Hypothalamus (tissue), 51 donors: ENCODE results near the gene NDUFB10.
A peak's percentile ranks its signal among the peaks of the same experiment; 100 is the strongest.
"Not testable (repeated sequence)": the region's sequence is repeated elsewhere in the genome, so short reads cannot be mapped to it uniquely, and the experiment has no call there.

Source experiments
- DNase-seq, 51 donors: peaks; one replicate each; lab custom pipeline; 2025; lab: John Stamatoyannopoulos, UW

The NDUFB10 gene

DNA sequence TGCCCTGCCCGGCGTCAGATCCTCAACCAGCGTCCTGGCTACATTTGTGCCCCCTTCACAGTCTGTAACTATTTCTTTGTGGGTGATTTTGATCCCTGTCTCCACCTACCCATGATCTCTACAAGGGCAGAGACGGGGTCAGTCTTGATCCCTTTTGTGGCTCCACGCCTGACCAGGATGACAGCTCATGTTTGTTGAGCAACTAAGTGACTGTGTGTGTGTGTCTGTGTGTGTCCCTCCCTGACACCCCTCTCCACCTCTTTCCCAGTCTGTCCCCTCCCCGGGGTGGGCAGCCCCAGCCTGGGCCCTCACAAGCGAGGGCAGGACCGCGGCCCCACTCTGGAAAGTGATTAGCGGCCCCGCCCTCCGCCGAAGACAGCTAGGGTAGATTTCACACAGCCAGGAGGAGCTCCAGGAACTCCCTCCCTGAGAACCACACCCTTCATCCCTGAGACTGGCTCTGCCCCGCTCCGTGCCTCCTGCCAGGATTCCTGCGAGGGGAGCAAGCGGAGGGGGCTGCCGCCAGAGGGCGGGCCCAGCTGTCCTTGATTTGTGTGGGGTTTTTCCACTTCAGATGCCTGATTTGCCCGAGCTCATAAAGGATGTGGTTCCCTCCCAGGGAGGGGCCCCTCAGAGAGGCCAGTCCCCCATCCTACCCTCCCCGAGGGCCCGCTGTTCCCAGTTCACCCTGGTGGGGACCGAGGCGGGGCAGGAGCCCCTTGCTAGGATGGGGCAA lies 35.9 kb upstream of the NDUFB10 start:
- no peak for DNase-seq

DNA sequence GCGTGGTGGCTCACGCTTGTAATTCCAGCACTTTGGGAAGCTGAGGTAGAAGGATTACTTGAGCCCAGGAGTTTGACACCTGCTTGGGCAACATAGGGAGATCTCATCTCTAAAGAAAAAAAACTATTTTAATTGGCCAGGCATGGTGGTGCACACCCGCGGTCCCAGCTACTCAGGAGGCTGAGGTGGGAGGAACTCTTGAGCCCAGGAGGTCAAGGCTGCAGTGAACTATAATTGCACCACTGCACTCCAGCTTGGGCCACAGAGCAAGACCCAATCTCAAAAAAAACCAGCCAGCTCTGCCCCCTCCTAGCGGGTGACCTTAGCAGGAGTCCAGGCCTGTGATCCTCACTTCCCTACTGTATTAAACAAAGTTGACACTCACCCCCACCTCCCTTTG lies 35.2 kb upstream of the NDUFB10 start:
- no peak for DNase-seq

DNA sequence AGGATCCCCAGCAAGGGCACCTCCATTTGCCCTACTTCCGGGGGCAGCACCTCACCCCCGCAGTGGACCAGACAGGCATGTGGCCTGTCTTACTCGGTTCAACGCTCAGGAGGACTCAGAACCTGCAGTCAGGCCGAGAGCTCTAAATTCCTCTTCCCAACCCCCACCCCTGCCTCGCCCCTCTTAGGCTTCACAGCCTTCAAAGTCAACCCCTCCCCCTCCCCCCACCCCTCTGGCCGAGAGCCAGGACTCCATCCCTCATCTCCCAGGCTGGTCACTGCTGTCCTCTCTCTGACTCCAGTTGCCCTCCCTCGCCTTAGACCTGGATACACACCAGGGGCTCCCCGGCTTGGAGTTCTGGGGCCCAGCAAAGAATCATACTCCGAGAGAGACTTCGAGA lies 33.1 kb upstream of the NDUFB10 start:
- no peak for DNase-seq

DNA sequence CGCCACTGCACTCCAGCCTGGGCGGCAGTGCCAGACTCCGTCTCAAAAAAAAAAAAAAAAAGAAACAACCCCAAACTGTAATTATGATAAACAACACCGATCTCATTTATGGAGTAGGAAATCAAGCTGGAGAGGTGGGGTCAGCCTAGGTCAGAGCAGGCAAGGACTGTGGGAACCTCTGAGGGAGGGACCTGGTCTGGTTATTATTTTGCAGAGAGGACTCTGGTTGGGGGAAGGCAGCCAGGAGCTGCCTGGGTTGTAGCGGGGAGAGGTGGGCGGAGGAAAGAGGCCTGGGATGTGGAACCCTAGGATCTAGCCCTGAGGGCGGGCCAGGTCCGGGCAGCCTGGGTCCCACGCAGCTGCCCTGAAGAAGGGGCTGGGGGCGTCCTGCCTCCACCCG lies 30.2 kb upstream of the NDUFB10 start:
- peak in 3 of 51 donors; percentile 20 to 43 (median 23) for DNase-seq

DNA sequence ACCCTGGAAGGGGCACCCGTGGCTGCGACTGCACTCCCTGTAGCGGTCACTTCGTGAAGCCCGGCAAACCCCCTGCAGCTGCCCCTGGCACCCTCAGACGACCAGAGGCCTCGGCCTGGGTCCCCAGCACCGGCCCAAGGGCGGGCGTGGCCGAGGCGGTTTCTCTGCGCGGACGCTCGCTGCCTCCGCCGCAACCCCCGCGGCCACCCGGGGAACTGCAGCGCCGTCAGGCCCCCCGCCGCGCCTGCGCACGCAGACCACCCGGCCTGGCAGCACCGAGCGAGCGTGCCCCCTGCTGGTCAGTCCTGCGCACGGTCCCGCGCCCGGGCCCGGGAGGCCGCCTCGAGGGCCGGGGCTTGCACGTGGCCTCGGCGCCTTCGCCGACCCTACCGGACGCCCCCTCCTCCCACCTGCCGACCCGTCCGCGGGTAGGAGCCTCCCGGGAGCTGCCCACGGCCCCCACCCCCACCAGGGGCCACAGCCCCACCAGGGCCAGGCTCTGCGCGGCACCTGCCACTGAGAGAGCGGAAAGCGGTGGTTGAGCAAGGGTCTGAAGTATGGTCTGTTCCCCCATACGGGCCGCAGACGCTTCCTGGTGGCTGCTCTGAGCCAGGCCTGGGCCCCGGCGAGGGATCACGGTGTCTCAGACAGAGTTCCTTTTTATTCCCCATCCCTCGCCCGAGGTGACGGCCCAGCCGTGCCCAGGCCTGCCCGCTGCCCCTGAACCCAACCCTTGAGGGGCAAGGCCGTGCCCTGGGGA lies 29.6 kb upstream of the NDUFB10 start:
- DNase-seq = peak; percentile 13 to 94 (median 77)

DNA sequence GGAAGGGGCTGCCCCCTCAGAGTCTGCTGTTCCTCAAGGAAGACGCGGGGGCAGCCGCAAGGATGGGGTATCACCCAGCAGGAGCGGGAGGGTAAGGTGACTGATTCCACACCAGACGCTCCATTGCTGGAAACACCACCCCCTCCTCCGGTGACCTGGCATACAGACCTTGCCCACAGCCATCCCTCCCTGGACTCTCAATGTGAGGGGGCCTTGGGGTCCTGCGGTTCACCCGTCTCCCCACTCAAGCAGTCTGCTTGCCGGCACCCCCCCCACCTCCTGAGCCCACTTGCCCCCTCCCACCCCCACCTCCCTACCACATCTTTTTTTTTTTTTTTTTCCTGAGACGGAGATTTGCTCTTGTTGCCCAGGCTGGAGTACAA lies 29.0 kb upstream of the NDUFB10 start:
- no peak for DNase-seq

DNA sequence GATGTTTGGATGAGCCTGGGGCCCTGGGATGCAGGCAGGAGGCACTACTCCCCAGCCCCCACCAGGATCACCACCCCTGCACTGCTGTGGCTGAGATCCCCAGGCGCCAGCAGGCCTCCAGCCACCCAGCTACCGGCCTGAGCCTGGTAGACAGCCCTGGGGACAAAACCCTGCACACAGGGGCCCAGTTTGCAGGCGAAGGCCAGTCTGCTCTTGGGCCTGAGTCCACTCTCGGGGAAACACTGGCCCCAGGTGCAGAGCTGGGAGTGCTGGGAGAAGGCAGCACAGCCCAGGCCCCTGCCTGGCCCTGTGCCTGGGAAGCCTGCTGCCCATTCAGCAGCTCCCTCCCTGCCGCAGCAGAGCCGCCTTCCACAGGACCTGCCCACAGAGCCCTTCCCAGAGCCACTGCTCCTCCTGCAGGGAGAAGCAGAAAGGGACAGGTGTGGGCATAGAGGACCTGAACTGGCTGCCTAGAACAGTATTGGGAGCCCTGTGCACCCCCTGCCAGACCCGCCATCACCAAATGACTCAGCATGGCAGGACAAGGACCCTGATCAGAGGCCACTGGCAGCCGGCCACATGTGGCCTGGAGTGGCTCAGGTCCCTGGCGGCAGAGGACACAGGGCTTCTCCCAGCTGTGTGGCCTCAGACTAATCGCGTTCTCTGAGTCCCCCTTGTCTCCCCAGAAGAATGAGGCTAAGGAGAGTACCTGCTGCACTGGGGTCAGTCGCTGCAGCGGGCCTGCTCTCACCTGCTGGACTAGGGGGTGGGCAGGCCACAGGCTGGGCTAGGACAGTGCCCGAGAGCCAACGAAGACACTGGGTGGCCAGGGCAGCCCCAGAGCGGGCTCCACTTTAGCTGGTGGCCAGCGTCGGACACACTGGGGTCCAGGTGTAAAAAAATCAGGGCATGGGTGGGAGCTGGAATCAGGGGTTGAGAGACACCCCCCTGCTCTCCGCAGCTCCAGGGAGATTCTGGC lies 27.0 kb upstream of the NDUFB10 start:
- peak in 1 of 51 donors; percentile 4 for DNase-seq

DNA sequence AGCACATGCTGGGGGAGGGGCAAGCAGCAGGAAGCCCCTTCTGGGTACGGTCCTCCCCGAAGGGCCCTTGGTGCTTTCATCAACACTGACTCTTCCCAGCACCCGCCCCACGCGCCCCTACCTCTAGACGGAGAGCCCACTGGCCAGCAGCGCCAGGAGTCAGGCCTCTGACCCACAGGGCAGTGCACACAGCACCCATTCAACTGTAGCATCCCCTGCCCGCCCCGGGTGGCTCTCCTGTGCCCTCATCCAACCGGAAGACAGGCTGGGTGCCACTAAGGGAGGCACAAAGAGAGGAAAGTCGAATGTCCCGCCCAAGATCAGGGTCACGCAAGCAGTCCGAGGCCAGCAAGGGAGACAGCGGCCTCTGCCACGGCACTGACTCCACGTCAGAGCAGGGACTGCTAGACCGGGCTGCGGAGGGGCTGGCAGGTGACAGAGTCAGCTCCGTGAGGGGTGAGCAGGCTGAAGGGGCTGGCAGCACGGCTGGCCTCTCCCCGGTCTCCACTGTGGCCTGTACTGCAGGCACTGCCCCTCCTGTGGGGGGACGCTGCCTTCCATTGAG lies 26.2 kb upstream of the NDUFB10 start:
- DNase-seq = no peak

DNA sequence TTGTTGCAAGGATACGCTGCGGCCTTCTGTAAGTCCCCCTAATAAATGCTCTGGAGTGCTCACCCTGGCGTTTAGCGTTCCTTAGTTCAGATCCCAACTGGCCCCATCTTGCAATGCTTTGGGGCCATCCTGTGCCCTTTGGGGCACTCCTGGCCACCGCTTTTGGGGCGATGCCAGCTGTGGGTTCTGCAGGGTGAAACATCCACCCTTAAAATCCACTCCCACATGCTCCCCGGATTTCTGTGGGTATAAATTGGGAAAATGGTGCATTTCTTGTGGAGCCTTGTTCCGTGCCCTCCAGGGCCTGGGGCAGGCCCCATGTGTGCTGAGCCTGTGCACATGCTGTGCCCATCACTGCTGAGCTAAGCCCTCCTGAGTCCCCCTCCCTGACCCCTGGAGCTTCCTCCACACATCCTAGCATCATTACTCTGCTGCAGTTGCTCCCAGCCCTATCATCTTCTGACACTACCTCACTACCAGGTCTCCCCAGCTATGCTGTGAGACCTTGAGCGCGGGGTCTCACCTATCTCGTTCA lies 22.3 kb upstream of the NDUFB10 start:
- no peak for DNase-seq

DNA sequence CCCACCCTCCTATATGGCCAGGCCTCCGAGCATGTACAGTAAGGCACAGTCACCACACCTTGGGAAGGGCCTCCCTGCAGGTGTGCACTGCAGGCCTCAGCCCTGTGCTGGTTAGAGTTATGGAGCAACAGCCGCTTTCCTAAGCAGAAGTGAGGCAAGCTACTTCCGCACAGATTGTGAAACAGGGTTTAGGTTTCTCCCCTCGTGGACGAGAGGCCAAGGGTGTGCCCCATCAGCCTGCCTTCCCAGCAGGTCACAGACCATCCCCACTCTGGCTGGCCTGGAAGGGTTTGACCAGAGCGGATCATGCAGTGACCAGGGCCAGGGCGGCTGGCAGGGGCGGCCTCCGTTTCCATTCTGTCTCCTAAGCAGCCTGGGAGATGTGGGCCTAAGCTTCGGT lies 21.0 kb upstream of the NDUFB10 start:
- peak in 2 of 51 donors; percentile 15 to 18 for DNase-seq

DNA sequence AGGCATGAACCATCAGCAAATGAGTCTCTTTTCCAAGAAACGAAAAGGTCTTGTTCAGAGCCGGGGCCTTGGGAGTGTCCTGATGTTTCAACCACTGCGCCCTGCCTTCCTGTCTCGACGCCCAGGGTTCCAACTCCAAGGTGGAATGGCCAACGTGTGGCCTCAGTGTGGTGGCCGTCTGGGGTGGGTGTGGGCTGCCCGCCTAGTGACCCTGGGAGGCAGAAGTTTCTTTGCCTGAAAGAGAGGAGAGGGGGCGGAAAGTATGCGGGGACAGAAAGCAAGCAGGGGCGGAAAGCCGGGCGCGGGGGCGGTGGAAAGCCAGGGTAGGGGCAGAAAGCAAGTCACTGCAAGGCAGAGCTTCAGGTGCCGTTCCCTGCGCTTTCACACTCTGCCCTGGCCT lies 20.4 kb upstream of the NDUFB10 start:
- no peak for DNase-seq

DNA sequence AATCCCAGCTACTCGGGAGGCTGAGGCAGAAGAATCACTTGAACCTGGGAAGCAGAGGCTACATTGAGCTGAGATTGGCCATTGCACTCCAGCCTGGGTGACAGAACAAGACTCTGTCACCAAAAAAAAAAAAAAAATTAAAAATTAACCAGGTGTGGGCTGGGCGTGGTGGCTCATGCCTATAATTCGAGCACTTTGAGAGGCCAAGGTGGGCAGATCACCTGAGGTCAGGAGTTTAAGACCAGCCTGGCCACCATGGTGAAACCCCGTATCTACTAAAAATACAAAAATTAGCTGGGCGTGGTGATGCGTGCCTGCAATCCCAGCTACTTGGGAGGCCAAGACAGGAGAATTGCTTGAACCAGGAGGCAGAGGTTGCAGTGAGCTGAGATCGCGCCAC lies 19.5 kb upstream of the NDUFB10 start:
- DNase-seq = not testable (repeated sequence)

DNA sequence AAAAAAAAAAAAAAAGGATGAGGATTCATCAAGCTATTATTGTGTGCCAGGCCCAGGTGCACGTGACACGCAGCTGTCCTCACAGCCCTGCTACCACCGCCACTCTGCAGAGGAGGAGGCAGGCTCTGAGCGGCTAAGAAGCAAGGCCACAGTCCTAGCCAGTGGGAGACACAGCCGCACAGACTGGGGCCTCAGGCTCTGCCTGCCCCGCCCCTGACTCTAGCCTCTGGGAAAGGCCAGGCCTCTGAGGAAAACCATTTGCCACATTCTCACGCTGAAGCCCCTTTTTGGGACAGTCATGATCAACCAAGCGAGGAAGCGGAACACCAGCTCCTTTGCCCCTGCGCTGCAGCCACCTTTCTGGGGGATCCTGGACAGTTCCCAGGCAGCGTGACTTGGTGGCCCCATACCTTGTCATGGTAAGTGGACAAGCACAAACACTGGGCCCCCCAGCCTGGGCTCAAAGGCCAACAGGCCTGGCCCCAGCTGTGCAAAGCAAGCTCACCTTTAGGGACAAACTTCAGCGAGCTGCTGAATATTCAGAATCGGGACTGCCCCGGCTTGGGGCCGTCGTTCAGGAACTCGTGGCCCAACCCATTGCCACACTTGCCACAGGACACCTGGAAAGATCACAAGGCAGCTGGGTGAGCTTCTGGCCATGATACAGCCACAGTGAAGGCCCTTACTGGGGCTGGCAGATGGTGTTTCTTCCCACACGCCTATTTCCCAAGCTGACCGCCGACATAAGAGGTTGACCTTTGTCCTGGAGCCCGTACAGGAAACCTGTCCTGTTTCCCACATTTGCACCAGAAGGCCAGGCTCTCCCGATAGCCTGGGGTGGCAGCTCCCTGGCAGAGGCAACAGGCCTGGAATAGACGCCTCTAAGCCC lies 18.8 kb upstream of the NDUFB10 start:
- DNase-seq = no peak

DNA sequence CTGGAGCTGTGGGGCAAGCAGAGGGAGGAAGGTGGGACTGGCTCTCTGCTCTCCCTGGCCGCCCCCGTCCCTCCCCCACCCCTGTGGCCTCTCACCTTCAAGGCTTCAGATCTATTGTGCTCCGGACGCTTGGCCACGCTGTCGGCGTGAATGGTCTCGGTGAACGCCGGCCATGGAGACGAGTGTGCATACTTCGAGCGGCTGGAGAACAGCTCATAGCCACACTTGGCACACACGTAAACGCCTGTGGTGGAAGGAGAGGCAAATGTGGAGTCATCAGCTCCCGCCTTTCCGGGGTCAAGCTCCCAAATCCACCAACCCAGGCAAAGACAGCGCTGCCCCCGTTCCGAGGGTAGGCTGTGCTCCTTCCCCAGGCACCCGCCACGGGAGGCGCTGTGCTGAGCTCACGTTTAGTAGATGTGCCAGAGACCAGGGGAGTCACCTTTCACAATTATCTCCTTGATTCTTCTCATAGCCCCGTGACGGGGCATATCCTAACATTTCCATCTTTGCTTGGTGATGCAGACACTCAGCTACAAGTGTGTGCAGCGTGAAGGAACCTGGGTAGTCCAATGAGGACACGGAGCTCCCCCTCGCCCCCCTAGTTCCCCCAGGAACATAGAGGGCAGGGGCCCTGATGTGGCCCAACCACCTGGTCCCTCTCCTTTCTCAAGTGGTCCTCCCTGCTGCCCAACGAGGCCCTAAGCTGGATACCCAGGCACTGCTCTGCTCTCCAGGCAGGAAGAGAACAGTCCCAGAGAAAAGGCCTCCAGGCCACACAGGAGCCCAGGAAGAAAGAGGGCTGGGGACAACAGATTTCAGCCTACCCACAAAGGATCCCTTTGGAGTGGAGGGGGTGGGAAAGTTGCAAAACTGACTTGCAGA lies 17.9 kb upstream of the NDUFB10 start:
- no peak for DNase-seq

DNA sequence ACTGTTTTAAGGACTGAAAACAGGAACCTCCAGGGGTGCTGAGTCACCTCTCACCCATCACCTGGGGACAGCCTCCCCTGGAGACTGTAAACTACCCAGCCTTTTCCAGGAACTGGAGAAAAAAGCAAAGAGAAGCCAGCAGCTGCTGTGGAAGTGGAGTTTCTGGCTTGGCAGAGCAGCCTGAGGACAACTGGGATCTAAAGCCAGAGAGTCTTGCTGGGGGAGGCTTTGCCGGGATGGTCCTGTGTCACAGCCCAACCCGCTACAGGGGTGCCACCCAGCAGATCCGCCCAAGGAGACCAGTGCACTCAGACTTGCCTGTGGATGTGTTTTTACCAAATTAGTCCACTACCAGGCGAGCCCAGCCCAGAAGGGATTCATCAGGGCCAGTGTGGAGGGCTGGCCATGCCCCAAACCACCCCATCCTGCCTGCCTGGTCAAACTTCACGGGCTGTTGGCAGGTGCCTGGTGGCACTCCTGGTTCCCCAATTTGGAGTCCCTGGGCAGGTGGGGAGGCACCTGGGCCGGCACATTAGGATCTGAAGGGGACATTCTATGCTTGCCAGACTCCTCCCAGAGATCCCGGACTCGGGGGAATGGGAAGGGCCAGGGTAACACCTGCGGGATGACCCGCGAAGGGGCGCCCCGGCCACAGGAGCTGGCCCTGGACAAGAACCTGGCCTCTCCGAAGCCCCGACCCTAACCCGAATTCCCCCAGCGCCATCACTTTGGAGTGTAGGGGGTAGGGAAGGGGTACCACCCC lies 17.1 kb upstream of the NDUFB10 start:
- peak in 2 of 51 donors; percentile 6 to 12 for DNase-seq

DNA sequence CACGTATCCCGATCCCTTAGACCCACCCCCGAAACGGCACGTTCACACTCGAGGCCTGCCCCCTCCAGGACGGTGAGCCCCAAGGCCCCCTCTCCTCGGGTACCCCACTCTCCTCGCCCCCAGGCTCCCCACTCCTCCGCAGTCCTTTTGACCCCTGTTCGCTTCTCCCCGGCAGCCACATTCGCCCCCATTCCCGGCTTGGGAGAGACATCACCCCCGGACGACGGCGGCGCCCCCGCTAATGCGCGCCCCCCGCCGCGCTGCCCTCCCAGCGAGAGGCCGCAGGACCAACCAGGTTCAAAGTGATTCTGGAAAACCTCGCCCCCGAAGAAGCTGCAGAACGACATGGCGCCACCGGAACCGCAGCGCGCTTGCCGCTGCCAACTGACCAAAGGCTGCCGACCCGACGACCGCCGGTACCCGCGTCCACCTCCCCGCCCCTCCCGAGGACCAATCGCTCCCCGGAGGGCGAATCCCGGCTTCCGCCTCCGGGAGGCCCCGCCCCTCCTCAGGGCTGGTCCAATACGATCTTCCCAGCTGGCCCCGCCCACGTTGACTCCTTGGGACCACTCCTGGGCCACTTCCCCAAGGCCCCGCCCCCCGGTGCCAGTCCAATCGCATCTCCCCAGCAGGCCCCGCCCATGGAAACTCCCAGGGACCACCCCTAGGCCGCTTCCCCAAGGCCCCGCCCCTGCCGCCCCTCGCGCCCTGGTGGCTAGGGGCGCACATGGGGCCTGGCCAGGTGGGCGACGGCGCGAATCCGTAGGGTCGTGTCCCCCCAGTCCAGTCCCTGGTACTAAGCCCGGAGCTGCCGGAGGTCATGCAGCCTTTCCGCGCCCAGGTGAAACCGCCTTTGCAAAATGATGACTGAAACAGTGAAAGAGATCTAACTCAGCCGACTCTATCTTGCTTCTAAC lies 16.3 kb upstream of the NDUFB10 start, which contains the start of gene MSRB1:
MSRB1 (minus strand) TSS at position 390 of the 917 bp plus-strand sequence; CDS start at position 347, 43 bp downstream.
- DNase-seq = peak; percentile 62 to 100 (median 98)
